ENCODE measurements around the gene TRMT61A. TPM values are rescaled to one million over a fixed set of nuclear protein-coding genes. Genes with fewer than 3 reads are reported as not detected.

The TRMT61A gene
- total and polyA plus RNA-seq, 2 of the 13 experiments (the other 11 are each of a cell fraction or from before 2014, with no cell fraction given): 6.5 to 13.6 TPM

GRCh38 chr14:103528587-103529382 is at the start of gene TRMT61A (continued):
- TF ChIP-seq ZFP82 (CRISPR knock-in tag; IDR thresholded peaks at IDR 0.05; ENCODE audit: borderline replicate concordance): no peak
- peak; percentile 42; the same call in 1 of the 2 replicates for TF ChIP-seq ETV5 (CRISPR knock-in tag; IDR thresholded peaks at IDR 0.05; ENCODE audit: borderline replicate concordance)
- TF ChIP-seq KDM2A (CRISPR knock-in tag; IDR thresholded peaks at IDR 0.05; ENCODE audit: borderline replicate concordance, low read depth): peak; percentile 63
- no peak for TF ChIP-seq CEBPG (CRISPR knock-in tag; IDR thresholded peaks at IDR 0.05)
- peak; percentile 51 for TF ChIP-seq GMEB1 (CRISPR knock-in tag; IDR thresholded peaks at IDR 0.05; ENCODE audit: borderline replicate concordance)
- TF ChIP-seq ZBTB44 (CRISPR knock-in tag; IDR thresholded peaks at IDR 0.05): no peak
- no peak for TF ChIP-seq CEBPB (IDR thresholded peaks at IDR 0.05; ENCODE audit: borderline replicate concordance, low read depth, low read length)
- TF ChIP-seq PAXIP1 (CRISPR knock-in tag; conservative IDR thresholded peaks at IDR 0.05): peak; percentile 49
- peak; percentile 74 for TF ChIP-seq HOXA3 (CRISPR knock-in tag; IDR thresholded peaks at IDR 0.05)
- TF ChIP-seq ZBTB37 (CRISPR knock-in tag; IDR thresholded peaks at IDR 0.05): 0 out of 2 replicates have a peak, but pooled peaks have one; percentile 31
- TF ChIP-seq ZNF619 (CRISPR knock-in tag; IDR thresholded peaks at IDR 0.05): no peak
- no peak for TF ChIP-seq ZNF790 (CRISPR knock-in tag; IDR thresholded peaks at IDR 0.05; ENCODE audit: borderline replicate concordance)
- 0 out of 2 replicates have a peak, but pooled peaks have one; percentile 27 for TF ChIP-seq SMAD3 (CRISPR knock-in tag; IDR thresholded peaks at IDR 0.05)
- no peak for TF ChIP-seq ZNF496 (CRISPR knock-in tag; IDR thresholded peaks at IDR 0.05; ENCODE audit: insufficient replicate concordance)
- TF ChIP-seq EEA1 (CRISPR knock-in tag; IDR thresholded peaks at IDR 0.05; ENCODE audit: borderline replicate concordance): no peak
- TF ChIP-seq ZNF850 (CRISPR knock-in tag; conservative IDR thresholded peaks at IDR 0.05): no peak
- no peak for TF ChIP-seq ZNF878 (CRISPR knock-in tag; IDR thresholded peaks at IDR 0.05)
